HEK293T (cell line): ENCODE data around the gene AP3B2.

Source experiments
- BHLHE40 ChIP-seq: fragments of 450-650 bp; IDR thresholded peaks from 2 replicates; pipeline ENCODE4 v1.6.1; 2016; ENCODE audit warnings: mild to moderate bottlenecking, moderate library complexity, borderline replicate concordance
- ELF4 ChIP-seq: fragments of 450-650 bp; IDR thresholded peaks from 2 replicates; pipeline ENCODE4 v1.6.1; 2017; ENCODE audit warnings: antibody characterized with exemption
- FOXK2 ChIP-seq: fragments of 450-650 bp; IDR thresholded peaks from 2 replicates; pipeline ENCODE4 v1.6.1; 2016; ENCODE audit warnings: mild to moderate bottlenecking
- FOXM1 ChIP-seq: fragments of 450-650 bp; IDR thresholded peaks from 2 replicates; pipeline ENCODE4 v1.6.1; 2017; ENCODE audit warnings: mild to moderate bottlenecking, borderline replicate concordance
- L3MBTL2 ChIP-seq: fragments of 450-650 bp; conservative IDR thresholded peaks from 2 replicates; pipeline ENCODE4 v1.6.1; 2016; ENCODE audit warnings: mild to moderate bottlenecking
- LEF1 ChIP-seq: fragments of 450-650 bp; IDR thresholded peaks from 2 replicates; pipeline ENCODE4 v1.6.1; 2017; ENCODE audit warnings: mild to moderate bottlenecking, borderline replicate concordance
- SP1 ChIP-seq: fragments of 450-650 bp; IDR thresholded peaks from 2 replicates; pipeline ENCODE4 v1.6.1; 2017
- SUZ12 ChIP-seq: fragments of 450-650 bp; IDR thresholded peaks from 2 replicates; pipeline ENCODE4 v1.6.1; 2016; ENCODE audit warnings: mild to moderate bottlenecking
- TF ChIP-seq, protein P1 (sequence below): fragments of 450-650 bp; IDR thresholded peaks from 2 replicates; pipeline ENCODE4 v1.6.1; 2016

- TF ChIP-seq, protein P1, sequence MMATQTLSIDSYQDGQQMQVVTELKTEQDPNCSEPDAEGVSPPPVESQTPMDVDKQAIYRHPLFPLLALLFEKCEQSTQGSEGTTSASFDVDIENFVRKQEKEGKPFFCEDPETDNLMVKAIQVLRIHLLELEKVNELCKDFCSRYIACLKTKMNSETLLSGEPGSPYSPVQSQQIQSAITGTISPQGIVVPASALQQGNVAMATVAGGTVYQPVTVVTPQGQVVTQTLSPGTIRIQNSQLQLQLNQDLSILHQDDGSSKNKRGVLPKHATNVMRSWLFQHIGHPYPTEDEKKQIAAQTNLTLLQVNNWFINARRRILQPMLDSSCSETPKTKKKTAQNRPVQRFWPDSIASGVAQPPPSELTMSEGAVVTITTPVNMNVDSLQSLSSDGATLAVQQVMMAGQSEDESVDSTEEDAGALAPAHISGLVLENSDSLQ: no peak
- TF ChIP-seq SUZ12 (no peak), ELF4 (no peak), SP1 (no peak), FOXM1 (no peak), BHLHE40 (no peak), LEF1 (no peak), FOXK2 (no peak), L3MBTL2 (no peak)
These were observed 9.9 kb downstream of the AP3B2 start for GRCh38 chr15:82699726-82700125.
